Neuron (in vitro differentiated cells): ENCODE measurements around the gene THADA.
"Not testable (repeated sequence)": the region's sequence is repeated elsewhere in the genome, so short reads cannot be mapped to it uniquely, and the experiment has no call there.

Source experiments
- H2AFZ ChIP-seq: one replicate; pipeline ENCODE4 v1.6.1; 2013; ENCODE audit warnings: low read depth, mild to moderate bottlenecking, inconsistent platforms, low read length, moderate library complexity
- H3K27me3 ChIP-seq: one replicate; pipeline ENCODE4 v1.6.1; 2013; ENCODE audit warnings: low read length; ENCODE audit not compliant: insufficient read depth
- H3K36me3 ChIP-seq: one replicate; pipeline ENCODE4 v1.6.1; 2013; ENCODE audit warnings: low read length; ENCODE audit not compliant: insufficient read depth
- H3K4me1 ChIP-seq: one replicate; pipeline ENCODE4 v1.6.1; 2013; ENCODE audit warnings: low read length; ENCODE audit not compliant: insufficient read depth
- H3K4me3 ChIP-seq: 2 replicates; pipeline ENCODE4 v1.5.1; 2013; ENCODE audit warnings: mild to moderate bottlenecking, low read length, moderate library complexity
- H3K9me3 ChIP-seq: one replicate; pipeline ENCODE4 v1.6.1; 2013; ENCODE audit warnings: low read length

The THADA gene

GRCh38 chr2:43542285-43542933 lies 53.4 kb downstream of the THADA start:
- no peak overlapping the region for H2AFZ ChIP-seq
- H3K36me3 ChIP-seq, result peaks cover 10% of the 10 kb centered on the region
- no peaks in the 10 kb centered on the region for H3K4me1 ChIP-seq
- H3K27me3 ChIP-seq, result no peaks in the 10 kb centered on the region
- H3K9me3 ChIP-seq, result no peaks in the 10 kb centered on the region
- no peak overlapping the region for H3K4me3 ChIP-seq

GRCh38 chr2:43541165-43541564 lies 54.7 kb downstream of the THADA start:
- Histone ChIP-seq H3K36me3 (peaks cover 14% of the 10 kb centered on the region), H3K9me3 (no peaks in the 10 kb centered on the region), H3K4me3 (no peak overlapping the region)

GRCh38 chr2:43540021-43540779 lies 55.6 kb downstream of the THADA start:
- H3K4me3 ChIP-seq, result no peak overlapping the region
- H3K27me3 ChIP-seq, result no peaks in the 10 kb centered on the region
- no peak overlapping the region for H2AFZ ChIP-seq

More at GRCh38 chr2:43541165-43541564, 54.7 kb downstream of the THADA start:
- H3K4me1 ChIP-seq, result no peaks in the 10 kb centered on the region
- H2AFZ ChIP-seq, result no peak overlapping the region
- no peaks in the 10 kb centered on the region for H3K27me3 ChIP-seq

DNA sequence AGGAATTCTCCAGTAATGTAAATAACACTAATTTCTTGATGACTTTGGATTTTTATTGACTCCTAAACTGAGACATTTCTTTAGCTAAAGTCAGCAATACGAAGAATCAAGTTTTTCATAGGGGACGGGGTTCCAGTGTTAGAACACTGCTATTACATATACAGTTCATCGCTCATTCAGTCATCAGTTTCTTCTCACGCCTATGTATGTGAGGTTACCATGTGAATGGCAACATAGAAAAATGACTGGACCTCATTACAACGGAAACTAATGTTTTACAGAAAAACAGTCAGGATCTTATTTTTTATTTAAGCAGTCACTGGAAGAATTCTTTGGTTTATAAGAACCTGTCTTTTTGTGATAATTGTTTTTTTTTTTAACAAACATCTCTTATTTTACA lies 56.4 kb downstream of the THADA start:
- Histone ChIP-seq H3K4me1 (no peaks in the 10 kb centered on the region), H3K4me3 (no peak overlapping the region), H3K9me3 (no peaks in the 10 kb centered on the region), H3K27me3 (no peaks in the 10 kb centered on the region), H3K36me3 (peaks cover 18% of the 10 kb centered on the region), H2AFZ (no peak overlapping the region)

More at GRCh38 chr2:43540021-43540779, 55.6 kb downstream of the THADA start:
- Histone ChIP-seq H3K4me1 (no peaks in the 10 kb centered on the region), H3K9me3 (no peaks in the 10 kb centered on the region), H3K36me3 (peaks cover 18% of the 10 kb centered on the region)

DNA sequence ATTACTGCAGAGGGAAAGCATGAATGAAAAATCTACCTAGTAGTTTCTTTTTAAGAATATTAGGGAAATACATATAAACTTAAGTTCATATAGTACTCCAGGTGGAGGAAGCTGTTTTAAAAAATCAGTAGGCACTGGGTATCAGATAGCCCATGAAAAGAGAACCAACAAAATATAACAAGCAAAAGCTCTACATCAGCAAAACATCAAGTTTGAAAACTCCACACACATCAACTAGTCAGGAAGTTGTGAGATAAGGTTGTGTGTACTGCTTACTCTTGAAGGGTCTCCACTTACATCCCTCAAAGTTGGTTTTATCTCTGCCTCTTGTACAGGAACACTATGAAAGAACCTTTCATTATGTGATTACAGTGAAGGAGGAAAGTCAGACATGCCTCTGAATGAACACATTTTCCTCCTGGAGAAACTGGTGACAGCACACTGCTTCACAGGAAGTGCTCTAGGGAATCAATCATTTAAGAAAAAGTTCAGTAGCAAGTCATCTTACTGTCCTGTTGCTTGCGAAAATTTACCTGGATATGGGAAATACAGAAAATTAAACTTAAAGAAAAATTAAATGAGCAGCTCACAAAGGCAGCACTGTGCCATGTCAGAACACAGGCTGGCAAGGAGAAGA lies 57.7 kb downstream of the THADA start:
- Histone ChIP-seq H3K36me3 (peaks cover 18% of the 10 kb centered on the region), H3K27me3 (no peaks in the 10 kb centered on the region), H3K4me3 (no peak overlapping the region), H3K4me1 (no peaks in the 10 kb centered on the region), H2AFZ (no peak overlapping the region), H3K9me3 (no peaks in the 10 kb centered on the region)

DNA sequence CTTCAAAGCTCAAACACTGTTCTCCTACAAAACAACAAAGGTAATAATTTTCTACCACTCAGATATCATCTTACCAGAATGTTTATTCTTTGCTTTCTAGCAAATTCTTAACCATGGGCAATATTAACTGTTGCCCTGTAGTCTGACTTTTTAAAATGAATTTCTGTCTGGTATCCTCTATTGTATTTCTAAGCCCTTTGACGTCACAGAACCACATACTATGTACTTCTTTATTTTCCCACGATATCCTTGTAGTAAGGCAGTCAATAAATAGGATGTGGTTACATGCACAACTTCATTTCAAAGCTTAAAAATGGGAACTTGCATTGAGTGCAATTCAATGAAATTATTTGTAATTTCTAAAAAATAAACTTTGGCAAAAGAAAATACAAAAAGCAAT lies 58.7 kb downstream of the THADA start:
- H3K4me1 ChIP-seq, result no peaks in the 10 kb centered on the region
- H3K36me3 ChIP-seq, result peaks cover 18% of the 10 kb centered on the region
- no peaks in the 10 kb centered on the region for H3K9me3 ChIP-seq
- H3K4me3 ChIP-seq, result no peak overlapping the region
- no peak overlapping the region for H2AFZ ChIP-seq
- H3K27me3 ChIP-seq, result no peaks in the 10 kb centered on the region

DNA sequence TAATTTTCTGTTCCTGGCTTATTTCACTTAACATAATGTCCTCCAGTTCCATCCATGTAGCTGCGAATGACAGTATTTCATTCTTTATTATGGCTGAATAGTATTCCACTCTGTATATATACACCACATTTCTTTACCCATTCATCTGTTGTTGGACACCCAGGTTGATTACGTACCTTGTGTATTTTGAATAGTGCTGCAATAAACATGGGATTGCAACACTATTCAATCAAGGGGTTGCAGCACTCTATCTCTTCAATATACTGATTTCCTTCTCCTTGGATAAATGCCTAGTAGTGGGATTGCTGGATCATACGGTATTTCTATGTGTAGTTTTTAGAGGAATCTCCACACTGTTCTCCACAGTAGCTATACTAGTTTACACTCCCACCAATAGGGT lies 61.3 kb downstream of the THADA start:
- H3K27me3 ChIP-seq, result no peaks in the 10 kb centered on the region
- H3K4me3 ChIP-seq, result no peak overlapping the region
- H2AFZ ChIP-seq, result no peak overlapping the region

GRCh38 chr2:43532572-43532971 lies 63.3 kb downstream of the THADA start:
- not testable (repeated sequence) for H3K4me3 ChIP-seq, H2AFZ ChIP-seq, H3K36me3 ChIP-seq, H3K9me3 ChIP-seq, H3K4me1 ChIP-seq, H3K27me3 ChIP-seq

More for the DNA sequence above, 61.3 kb downstream of the THADA start:
- H3K4me1 ChIP-seq, result no peaks in the 10 kb centered on the region
- peaks cover 12% of the 10 kb centered on the region for H3K36me3 ChIP-seq
- H3K9me3 ChIP-seq, result no peaks in the 10 kb centered on the region

GRCh38 chr2:43531251-43531650 lies 64.6 kb downstream of the THADA start:
- no peaks in the 10 kb centered on the region for H3K9me3 ChIP-seq
- no peak overlapping the region for H3K4me3 ChIP-seq

GRCh38 chr2:43526994-43527393 lies 68.8 kb downstream of the THADA start:
- H3K36me3 ChIP-seq, result no peaks in the 10 kb centered on the region
- H3K27me3 ChIP-seq, result no peaks in the 10 kb centered on the region
- no peak overlapping the region for H2AFZ ChIP-seq
- H3K4me3 ChIP-seq, result no peak overlapping the region
- no peaks in the 10 kb centered on the region for H3K9me3 ChIP-seq
- no peaks in the 10 kb centered on the region for H3K4me1 ChIP-seq

More at GRCh38 chr2:43531251-43531650, 64.6 kb downstream of the THADA start:
- Histone ChIP-seq H3K27me3 (no peaks in the 10 kb centered on the region), H3K36me3 (peaks cover 4% of the 10 kb centered on the region), H2AFZ (no peak overlapping the region), H3K4me1 (no peaks in the 10 kb centered on the region)

DNA sequence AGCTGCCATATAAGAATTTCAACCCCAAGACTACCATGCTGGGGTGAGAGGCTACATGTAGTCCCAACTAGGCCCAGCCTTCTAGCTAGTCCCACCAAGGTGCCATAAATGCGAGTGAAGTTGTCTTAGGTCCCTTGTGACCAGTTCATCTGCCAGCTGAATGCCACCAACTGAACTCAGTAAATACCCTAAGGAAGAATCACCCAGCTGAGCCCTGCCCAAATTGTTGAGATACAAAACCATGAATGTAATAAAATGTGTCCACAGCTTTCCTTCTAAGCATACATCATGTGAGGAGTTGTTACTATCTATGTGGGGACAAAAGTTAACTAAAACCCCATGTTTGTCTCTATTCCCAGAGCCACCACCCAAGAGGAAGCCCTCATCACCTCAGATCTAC lies 70.3 kb downstream of the THADA start:
- Histone ChIP-seq H3K4me3 (no peak overlapping the region), H3K36me3 (no peaks in the 10 kb centered on the region), H2AFZ (no peak overlapping the region), H3K27me3 (no peaks in the 10 kb centered on the region), H3K9me3 (no peaks in the 10 kb centered on the region), H3K4me1 (no peaks in the 10 kb centered on the region)

DNA sequence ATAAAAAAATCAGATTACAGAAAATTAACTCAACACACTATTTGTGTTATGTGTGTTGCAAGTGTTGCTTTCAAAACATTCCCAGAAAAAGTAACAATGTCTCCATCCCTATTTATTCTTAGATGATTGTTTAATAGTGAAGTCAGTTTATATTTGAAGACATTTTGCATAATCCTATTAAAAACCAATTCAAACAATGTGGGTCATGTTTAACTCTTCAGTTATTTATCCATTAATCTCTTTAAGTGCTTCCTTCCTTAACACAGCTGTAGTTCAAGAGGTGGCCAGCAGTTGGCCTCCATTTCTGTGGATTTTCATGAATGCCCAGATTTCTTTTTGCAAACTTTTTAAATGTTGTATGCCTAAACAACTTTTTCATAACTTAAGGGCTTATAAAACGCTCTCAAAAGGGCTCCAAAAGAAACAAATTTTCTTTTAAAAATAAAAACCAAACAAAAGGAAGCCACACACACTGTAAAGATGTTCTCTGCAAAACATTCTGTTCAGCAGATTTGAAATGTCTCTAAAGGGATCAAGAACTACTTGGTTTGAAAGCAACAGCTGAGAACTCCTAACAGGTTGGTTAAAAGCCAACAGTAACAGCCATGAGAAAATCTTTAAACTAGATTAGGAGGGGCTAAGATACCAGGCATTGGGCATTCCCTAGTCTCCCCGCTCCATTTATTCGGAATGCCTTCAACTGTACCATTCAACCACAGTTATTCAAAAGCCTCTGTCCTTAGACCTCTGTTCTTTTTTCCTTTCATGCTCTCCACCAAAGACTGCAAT lies 71.5 kb downstream of the THADA start:
- no peaks in the 10 kb centered on the region for H3K36me3 ChIP-seq
- peaks cover 2% of the 10 kb centered on the region for H3K4me1 ChIP-seq
- H2AFZ ChIP-seq, result no peak overlapping the region
- H3K4me3 ChIP-seq, result no peak overlapping the region
- no peaks in the 10 kb centered on the region for H3K9me3 ChIP-seq
- no peaks in the 10 kb centered on the region for H3K27me3 ChIP-seq

DNA sequence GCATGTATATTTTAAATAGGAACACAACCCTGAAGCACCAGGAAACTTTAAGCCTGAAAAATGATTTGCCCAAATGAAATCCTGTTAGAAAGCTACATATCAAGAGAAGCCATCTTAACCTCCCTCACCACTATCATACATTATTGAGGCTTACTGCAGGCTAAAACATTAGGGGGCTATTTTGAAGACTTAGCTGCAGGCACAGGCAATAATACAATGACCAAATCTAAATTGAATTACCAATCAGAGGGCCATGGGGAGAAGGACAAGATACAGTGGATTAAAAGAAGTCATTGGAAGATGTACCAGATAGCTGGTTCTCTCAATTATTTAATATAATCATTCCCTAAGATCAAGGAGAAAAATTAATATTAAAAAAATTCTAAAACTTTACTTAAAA lies 73.7 kb downstream of the THADA start:
- H3K9me3 ChIP-seq, result no peaks in the 10 kb centered on the region
- no peak overlapping the region for H3K4me3 ChIP-seq
- no peaks in the 10 kb centered on the region for H3K36me3 ChIP-seq
- peaks cover 2% of the 10 kb centered on the region for H3K4me1 ChIP-seq
- no peak overlapping the region for H2AFZ ChIP-seq
- H3K27me3 ChIP-seq, result no peaks in the 10 kb centered on the region
